ENCODE results near the gene DPH3.

GRCh38 chr3:16240229-16241023 lies 24.3 kb downstream of the DPH3 start:
- TF ChIP-seq EP300 (IDR thresholded peaks at IDR 0.05; ENCODE audit: borderline replicate concordance in 1 of 2, control insufficient read depth in 1 of 2, low read depth in 2 of 2, low read length in 2 of 2), result no peak
- TF ChIP-seq CTCF (IDR thresholded peaks at IDR 0.05 in 2 of 3, conservative IDR thresholded peaks at IDR 0.05 in 1 of 3; ENCODE audit: control insufficient read depth in 2 of 3, extremely low read depth in 1 of 3, insufficient read depth in 1 of 3, low read depth in 3 of 3, low read length in 3 of 3), result no peak
- TF ChIP-seq GABPA (IDR thresholded peaks at IDR 0.05; ENCODE audit: low read depth), result no peak
- TF ChIP-seq, protein P1, sequence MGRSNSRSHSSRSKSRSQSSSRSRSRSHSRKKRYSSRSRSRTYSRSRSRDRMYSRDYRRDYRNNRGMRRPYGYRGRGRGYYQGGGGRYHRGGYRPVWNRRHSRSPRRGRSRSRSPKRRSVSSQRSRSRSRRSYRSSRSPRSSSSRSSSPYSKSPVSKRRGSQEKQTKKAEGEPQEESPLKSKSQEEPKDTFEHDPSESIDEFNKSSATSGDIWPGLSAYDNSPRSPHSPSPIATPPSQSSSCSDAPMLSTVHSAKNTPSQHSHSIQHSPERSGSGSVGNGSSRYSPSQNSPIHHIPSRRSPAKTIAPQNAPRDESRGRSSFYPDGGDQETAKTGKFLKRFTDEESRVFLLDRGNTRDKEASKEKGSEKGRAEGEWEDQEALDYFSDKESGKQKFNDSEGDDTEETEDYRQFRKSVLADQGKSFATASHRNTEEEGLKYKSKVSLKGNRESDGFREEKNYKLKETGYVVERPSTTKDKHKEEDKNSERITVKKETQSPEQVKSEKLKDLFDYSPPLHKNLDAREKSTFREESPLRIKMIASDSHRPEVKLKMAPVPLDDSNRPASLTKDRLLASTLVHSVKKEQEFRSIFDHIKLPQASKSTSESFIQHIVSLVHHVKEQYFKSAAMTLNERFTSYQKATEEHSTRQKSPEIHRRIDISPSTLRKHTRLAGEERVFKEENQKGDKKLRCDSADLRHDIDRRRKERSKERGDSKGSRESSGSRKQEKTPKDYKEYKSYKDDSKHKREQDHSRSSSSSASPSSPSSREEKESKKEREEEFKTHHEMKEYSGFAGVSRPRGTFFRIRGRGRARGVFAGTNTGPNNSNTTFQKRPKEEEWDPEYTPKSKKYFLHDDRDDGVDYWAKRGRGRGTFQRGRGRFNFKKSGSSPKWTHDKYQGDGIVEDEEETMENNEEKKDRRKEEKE (IDR thresholded peaks at IDR 0.05), result no peak
- TF ChIP-seq, protein P2, sequence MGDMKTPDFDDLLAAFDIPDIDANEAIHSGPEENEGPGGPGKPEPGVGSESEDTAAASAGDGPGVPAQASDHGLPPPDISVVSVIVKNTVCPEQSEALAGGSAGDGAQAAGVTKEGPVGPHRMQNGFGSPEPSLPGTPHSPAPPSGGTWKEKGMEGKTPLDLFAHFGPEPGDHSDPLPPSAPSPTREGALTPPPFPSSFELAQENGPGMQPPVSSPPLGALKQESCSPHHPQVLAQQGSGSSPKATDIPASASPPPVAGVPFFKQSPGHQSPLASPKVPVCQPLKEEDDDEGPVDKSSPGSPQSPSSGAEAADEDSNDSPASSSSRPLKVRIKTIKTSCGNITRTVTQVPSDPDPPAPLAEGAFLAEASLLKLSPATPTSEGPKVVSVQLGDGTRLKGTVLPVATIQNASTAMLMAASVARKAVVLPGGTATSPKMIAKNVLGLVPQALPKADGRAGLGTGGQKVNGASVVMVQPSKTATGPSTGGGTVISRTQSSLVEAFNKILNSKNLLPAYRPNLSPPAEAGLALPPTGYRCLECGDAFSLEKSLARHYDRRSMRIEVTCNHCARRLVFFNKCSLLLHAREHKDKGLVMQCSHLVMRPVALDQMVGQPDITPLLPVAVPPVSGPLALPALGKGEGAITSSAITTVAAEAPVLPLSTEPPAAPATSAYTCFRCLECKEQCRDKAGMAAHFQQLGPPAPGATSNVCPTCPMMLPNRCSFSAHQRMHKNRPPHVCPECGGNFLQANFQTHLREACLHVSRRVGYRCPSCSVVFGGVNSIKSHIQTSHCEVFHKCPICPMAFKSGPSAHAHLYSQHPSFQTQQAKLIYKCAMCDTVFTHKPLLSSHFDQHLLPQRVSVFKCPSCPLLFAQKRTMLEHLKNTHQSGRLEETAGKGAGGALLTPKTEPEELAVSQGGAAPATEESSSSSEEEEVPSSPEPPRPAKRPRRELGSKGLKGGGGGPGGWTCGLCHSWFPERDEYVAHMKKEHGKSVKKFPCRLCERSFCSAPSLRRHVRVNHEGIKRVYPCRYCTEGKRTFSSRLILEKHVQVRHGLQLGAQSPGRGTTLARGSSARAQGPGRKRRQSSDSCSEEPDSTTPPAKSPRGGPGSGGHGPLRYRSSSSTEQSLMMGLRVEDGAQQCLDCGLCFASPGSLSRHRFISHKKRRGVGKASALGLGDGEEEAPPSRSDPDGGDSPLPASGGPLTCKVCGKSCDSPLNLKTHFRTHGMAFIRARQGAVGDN (IDR thresholded peaks at IDR 0.05), result no peak
- TF ChIP-seq BHLHE40 (IDR thresholded peaks at IDR 0.05; ENCODE audit: borderline replicate concordance in 1 of 2, low read depth in 2 of 2, low read length in 1 of 2), result no peak

Measured in GM12878 (cell line).